ENCODE measurements around the gene PPP1R2C.

PPP1R2C gene

GRCh38 chrX:42778096-42778495, at the start of gene PPP1R2C:
PPP1R2C (minus strand) TSS chrX:42778163; CDS start chrX:42778079, 84 bp downstream.
- DNase-seq (ENCODE audit: low spot score) = no peak

GRCh38 chrX:42825201-42825600, 47.2 kb upstream of the PPP1R2C start:
- no peak for DNase-seq (ENCODE audit: low spot score)

- DNase-seq (ENCODE audit: low spot score) = no peak
Observed at GRCh38 chrX:42824541-42824940, 46.6 kb upstream of the PPP1R2C start.

DNA sequence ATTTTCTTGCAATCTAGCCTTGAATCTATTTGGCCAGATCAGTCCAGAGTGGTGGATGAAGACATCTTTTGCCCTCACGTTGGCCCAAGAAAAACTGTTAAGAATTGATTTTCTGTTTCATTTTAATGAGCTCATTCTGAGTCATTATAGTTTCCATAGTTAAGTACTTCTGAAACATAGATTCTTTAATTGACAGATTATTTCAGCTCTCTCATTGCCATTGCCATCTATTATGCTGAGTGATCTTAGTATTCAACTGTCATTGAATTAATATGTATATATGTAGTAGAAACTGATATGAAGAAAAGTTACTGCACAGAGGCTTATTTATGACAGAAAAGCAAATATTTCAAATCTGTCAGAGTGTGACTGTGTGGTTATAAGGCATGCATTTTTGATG, 45.5 kb upstream of the PPP1R2C start:
- DNase-seq (ENCODE audit: low spot score) = no peak

DNA sequence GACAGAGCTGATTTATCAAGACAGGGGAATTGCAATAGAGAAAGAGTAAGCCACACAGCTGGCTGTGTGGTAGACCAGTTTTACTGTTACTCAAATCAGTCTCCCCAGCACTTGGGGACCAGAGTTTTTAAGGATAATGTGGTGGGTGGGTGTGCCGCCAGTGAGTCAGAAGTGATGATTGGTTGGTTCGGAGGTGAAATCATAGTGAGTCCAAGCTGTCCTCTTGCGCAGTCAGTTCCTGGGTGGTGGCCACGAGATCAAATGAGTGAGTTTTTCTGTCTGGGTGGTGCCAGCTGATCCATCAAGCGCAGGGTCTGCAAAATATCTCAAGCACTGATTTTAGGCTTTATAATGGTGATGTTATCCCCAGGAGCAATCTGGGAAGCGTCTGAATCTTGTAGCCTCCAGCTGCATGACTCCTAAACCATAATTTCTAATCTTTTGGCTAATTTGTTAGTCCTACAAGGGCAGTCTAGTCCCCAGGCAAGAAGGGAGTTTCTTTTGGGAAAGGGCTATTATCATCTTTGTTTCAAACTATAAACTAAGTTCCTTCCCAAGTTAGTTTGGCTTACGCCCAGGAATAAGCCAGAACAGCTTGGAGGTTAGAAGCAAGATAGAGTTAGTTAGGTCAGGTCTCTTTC, 44.0 kb upstream of the PPP1R2C start:
- DNase-seq (ENCODE audit: low spot score) = no peak

- no peak for DNase-seq (ENCODE audit: low spot score)
Observed at GRCh38 chrX:42818151-42818921, 40.4 kb upstream of the PPP1R2C start.

- no peak for DNase-seq (ENCODE audit: low spot score)
Observed at GRCh38 chrX:42809569-42809968, 31.6 kb upstream of the PPP1R2C start.

GRCh38 chrX:42807393-42807792, 29.4 kb upstream of the PPP1R2C start:
- DNase-seq (ENCODE audit: low spot score) = no peak

DNA sequence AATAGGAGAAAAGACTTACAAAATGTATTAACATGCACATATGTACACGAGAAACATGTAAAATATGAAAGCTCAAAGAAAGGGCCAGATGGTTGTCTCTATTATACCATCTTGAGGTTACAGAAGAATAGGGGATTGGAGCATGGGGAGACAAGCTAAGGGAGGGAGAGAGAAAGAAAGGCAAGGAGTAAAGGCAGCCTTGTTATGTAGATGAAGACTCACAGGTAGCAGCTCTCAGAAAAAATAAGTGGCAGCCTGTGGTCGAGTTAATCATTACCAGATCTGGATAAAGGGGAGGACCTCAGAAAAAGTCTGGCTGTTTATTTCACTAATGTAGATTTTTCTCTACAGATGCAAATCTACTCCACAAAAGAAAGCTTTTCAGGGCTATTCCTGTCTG, 26.6 kb upstream of the PPP1R2C start:
- DNase-seq (ENCODE audit: low spot score) = no peak

DNA sequence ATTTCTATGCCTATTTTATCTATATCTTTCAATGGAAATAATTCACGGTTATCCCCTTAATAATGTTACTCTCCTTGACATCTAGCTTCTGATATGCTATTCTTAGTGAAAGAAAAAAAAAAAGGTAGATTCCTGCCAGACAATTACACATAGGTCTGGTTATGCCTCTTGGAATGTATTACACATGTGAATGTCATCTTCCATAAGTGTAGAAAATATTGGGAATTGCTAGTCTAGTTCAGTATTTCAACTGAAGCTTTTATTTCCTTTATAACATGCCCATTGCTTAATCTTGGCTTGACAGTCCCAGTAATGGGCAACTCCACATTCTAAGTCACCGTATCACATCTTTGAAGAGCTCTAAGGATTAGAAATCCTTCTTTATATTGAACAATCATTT, 25.4 kb upstream of the PPP1R2C start:
- DNase-seq (ENCODE audit: low spot score) = no peak

GRCh38 chrX:42797651-42798269, 19.8 kb upstream of the PPP1R2C start:
- DNase-seq (ENCODE audit: low spot score) = no peak

GRCh38 chrX:42783451-42783850, 5.5 kb upstream of the PPP1R2C start:
- DNase-seq (ENCODE audit: low spot score) = no peak

DNA sequence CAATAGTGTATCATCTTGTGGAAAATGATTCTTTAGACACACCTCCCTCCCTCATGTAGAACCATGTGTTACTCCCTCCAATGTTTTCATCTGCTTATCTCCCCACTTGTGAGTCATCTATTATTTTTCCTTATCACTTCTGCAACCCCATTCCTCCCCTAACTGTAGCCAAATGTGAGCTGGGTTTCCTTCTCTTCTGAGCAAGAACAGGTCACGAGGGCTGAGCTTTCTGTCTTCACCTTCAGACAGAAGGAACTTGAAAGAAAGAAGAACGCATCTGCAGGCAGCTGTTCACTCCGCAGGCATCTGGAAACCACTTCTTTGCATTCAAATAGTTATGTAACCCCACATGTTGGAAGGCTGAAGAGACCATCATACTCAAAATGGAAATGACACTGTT, 1.8 kb downstream of the PPP1R2C start:
- DNase-seq (ENCODE audit: low spot score) = no peak

GRCh38 chrX:42772874-42773273, 5.1 kb downstream of the PPP1R2C start:
- no peak for DNase-seq (ENCODE audit: low spot score)

DNA sequence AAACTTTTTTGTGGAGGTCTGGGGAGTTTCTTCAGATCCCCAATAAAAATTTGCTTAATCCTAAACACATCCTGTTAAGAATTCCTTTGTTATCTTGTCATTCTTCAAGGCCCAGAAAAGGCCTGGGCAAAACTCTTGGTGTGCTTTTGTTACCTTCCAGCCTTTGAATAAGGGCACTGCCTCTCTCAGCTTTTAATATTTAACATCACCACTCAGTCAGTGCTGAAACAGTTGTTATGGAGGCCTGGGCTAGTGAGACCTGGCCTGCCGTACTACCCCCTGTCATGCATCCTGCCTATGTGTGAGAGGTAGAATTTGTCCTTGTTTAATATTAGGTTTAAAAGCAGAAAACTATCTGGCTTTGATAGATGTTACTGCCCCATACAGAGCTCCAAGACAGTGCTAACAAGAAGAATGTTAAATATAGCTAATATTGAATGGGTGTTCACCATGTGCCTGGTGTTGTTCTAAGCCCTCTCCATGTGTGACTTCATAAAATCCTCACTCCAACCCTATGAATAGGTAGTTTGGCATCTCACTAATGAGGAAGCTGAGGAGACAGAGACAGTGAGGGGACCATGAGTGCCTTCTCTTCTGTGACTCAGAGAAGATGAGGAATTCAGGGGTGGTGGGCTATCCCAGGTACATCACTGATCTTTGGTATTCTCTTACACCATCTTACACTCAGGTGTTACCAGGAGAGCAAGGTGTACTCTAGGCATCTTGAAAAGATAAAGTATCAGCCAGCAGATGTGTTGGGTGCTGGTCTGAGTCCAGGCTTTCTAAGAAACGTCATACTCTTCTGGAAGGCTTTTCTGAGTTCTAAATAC, 6.2 kb downstream of the PPP1R2C start:
- DNase-seq (ENCODE audit: low spot score) = no peak

- DNase-seq (ENCODE audit: low spot score) = no peak
Observed at GRCh38 chrX:42770566-42770965, 7.4 kb downstream of the PPP1R2C start.

GRCh38 chrX:42759881-42760280, 18.1 kb downstream of the PPP1R2C start:
- no peak for DNase-seq (ENCODE audit: low spot score)

DNA sequence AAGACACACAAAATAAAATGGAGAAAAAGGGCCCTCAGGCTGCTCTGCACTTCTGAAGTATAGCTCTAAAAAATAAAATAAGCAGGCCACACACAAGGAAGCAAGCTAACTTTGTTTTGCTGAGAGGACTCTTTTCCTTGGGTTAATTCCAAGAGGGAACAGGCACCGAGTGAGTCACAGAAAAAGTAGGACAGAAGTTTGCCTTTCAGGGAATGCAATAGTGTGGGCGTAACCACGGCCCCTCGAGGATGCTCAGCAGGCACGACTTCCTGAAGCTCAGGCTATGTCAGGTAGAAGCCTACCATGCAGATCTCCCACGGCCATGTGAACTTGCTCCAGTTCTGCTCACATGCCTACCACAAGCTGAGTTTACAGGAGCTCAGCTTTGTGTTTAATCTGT, 22.1 kb downstream of the PPP1R2C start:
- no peak for DNase-seq (ENCODE audit: low spot score)

GRCh38 chrX:42754603-42755002, 23.4 kb downstream of the PPP1R2C start:
- DNase-seq (ENCODE audit: low spot score) = no peak

GRCh38 chrX:42754115-42754514, 23.8 kb downstream of the PPP1R2C start:
- DNase-seq (ENCODE audit: low spot score) = no peak

DNA sequence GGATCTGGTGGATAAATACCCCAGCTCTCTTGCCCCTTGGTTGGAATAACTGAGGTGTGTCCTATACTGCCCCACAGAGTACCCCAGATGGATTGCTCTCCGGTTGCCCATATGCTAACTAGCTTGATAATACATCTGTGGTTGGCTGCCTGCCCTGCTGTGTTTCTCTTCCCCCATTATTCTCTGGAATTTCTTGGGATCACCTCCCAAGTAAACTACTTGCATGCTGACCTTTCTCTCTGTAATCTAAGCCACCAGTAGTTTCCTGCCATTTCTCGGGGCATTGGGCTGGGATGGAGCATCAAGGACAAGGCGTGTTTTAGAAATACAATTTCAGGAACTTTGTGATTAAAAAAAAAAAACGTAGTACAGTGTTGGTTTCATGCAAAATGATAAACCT, 25.2 kb downstream of the PPP1R2C start:
- no peak for DNase-seq (ENCODE audit: low spot score)

DNA sequence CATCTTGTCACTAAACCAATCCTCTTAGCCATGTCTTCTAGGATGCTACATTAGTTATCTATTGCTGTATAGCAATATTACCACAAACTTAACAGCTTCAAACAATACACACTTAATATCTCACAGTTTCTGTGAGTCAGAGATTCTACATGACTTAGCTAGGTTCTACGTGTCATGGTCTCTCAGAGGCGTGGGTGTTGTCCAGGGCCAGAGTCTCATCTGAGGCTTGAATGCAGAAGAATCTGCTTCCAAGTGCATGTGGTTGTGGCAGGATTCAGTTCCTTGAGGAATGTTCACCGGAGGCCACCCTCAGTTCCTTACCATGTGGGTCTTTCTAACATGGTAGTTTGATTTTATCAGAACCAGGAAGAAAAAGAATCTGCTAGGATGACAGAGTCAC, 26.4 kb downstream of the PPP1R2C start:
- DNase-seq (ENCODE audit: low spot score) = no peak

All from cerebellar cortex (tissue), 1 donor.